ENCODE measurements around the gene PNMA8C. TPM values are rescaled to one million over a fixed set of nuclear protein-coding genes. Genes with fewer than 3 reads are reported as not detected.

The PNMA8C gene
- polyA plus RNA-seq, 1 donor (not counting 4 experiments of a cell fraction or from before 2014, with no cell fraction given) = not detected

DNA sequence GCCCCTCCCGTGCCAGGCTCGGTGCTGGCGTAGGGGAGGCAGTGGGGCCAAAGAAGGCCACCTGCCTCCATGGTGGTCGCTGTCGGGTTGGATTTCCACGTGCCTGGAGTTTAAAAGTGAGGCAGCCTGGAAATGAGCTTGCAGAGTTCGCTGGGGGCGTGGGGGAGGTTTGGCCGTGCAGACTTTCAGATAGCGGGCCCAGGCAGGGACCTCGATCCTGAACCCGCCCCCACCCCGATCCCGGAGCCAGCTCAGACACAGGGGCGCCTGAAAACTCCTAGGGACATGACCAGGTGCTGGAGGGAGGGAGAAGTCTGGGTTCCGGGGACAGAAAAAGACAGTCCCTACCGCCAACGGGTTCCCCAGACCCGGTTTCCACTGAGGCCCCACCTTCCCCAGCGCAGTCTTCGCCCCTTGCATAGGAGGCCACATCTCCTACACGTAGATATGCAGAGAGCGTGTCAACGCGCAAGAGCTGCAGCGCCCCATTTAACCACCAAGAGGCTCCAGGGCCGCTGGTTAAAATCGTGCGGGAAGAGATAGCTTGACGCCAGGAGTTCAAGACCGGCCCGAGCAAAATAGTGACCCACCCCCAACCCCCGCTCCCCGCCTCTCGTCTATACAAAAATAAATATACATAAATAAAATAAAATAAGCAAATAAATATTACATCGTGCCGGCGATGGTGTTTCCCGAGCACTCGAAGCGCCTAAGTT, 23.8 kb downstream of the PNMA8C start:
- Histone ChIP-seq H3K4me1 (ENCODE audit: control insufficient read depth, extremely low read depth, insufficient read depth, low read length) (peaks cover 13% of the 10 kb centered on the region), H3K4me2 (ENCODE audit: control insufficient read depth, extremely low read depth, insufficient read depth, low read depth, low read length) (peak overlapping the region; percentile 48), H3K36me3 (ENCODE audit: control insufficient read depth in 2 of 2, extremely low read depth in 1 of 2, insufficient read depth in 2 of 2, low read length in 2 of 2) (no peaks in the 10 kb centered on the region), H2AFZ (ENCODE audit: control insufficient read depth, low read length) (peak overlapping the region; percentile 83), H4K20me1 (ENCODE audit: control insufficient read depth, extremely low read depth, insufficient read depth, low read length) (no peaks in the 10 kb centered on the region), H3K4me3 (ENCODE audit: control insufficient read depth in 2 of 3, extremely low read depth in 1 of 3, insufficient read depth in 2 of 3, low read depth in 1 of 3, low read length in 3 of 3) (no peak overlapping the region), H3K9me3 (ENCODE audit: control insufficient read depth, low read depth, low read length) (no peaks in the 10 kb centered on the region), H3K27me3 (ENCODE audit: control insufficient read depth, extremely low read depth, insufficient read depth, low read length) (no peaks in the 10 kb centered on the region), H3K79me2 (ENCODE audit: control insufficient read depth, insufficient read depth, low read length) (no peaks in the 10 kb centered on the region), H3K9ac (ENCODE audit: control insufficient read depth, extremely low read depth, insufficient read depth, low read length) (peak overlapping the region; percentile 28), H3K27ac (ENCODE audit: control insufficient read depth, insufficient read depth, low read length) (no peak overlapping the region), H3K9me1 (ENCODE audit: control insufficient read depth, extremely low read depth, insufficient read depth, low read length) (no peaks in the 10 kb centered on the region)
- TF ChIP-seq CTCF (optimal IDR thresholded peaks at IDR 0.05 in 1 of 3, IDR thresholded peaks at IDR 0.05 in 1 of 3, conservative IDR thresholded peaks at IDR 0.05 in 1 of 3; ENCODE audit: extremely low read depth in 1 of 3, insufficient read depth in 2 of 3, low read length in 3 of 3) (no peak), EZH2 (IDR thresholded peaks at IDR 0.05; ENCODE audit: low read length) (no peak)
- DNase-seq (ENCODE audit: low read depth, low spot score) (no peak), FAIRE-seq (no peak)
- dilution Hi-C loops (cut with MboI; ENCODE audit: extremely low pct_ligation_motif_present, low sequenced_read_pairs) = no loop called here

DNA sequence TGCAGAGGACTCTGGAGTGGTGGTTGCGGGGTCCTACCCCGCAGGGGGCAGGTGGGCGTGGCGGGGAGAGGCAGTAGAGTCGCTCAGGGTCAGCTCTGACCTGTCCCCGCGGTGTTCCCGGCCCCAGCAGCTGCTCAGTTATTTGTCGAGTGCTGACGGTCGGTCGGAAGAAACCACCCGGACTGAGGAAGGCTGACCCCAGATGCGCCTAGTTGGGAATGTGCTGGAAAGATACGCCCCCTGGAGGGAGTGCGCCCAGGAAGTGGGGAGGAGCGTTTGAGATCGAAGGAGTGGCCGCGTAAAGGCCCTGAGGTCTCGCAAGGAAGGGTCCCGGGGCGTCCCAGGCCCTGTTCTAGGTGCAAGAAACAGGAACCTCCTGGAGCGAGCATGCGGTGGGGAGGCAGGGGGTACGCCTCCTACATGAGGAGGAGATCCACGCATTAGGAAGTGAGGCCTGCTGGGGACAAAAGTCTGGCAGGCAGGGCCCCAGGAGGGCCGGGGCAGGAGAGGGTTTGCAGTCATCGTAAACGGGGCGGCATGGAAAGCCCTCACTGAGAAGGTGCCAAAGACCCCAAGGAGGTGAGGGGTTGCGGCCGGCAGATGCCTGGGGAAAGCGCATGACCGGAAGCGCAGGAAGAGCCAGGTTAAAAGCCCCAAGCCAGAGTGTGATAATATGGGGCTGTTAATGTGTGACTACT, 24.5 kb downstream of the PNMA8C start:
- peak overlapping the region; percentile 28 for H3K9ac ChIP-seq (ENCODE audit: control insufficient read depth, extremely low read depth, insufficient read depth, low read length)

More for the DNA sequence above, 24.5 kb downstream of the PNMA8C start:
- Histone ChIP-seq H3K9me1 (ENCODE audit: control insufficient read depth, extremely low read depth, insufficient read depth, low read length) (no peaks in the 10 kb centered on the region), H3K27ac (ENCODE audit: control insufficient read depth, insufficient read depth, low read length) (no peak overlapping the region), H4K20me1 (ENCODE audit: control insufficient read depth, extremely low read depth, insufficient read depth, low read length) (no peaks in the 10 kb centered on the region), H3K27me3 (ENCODE audit: control insufficient read depth, extremely low read depth, insufficient read depth, low read length) (no peaks in the 10 kb centered on the region), H3K36me3 (ENCODE audit: control insufficient read depth in 2 of 2, extremely low read depth in 1 of 2, insufficient read depth in 2 of 2, low read length in 2 of 2) (no peaks in the 10 kb centered on the region), H2AFZ (ENCODE audit: control insufficient read depth, low read length) (peak overlapping the region; percentile 83), H3K9me3 (ENCODE audit: control insufficient read depth, low read depth, low read length) (no peaks in the 10 kb centered on the region), H3K79me2 (ENCODE audit: control insufficient read depth, insufficient read depth, low read length) (no peaks in the 10 kb centered on the region), H3K4me1 (ENCODE audit: control insufficient read depth, extremely low read depth, insufficient read depth, low read length) (peaks cover 13% of the 10 kb centered on the region), H3K4me3 (ENCODE audit: control insufficient read depth in 2 of 3, extremely low read depth in 1 of 3, insufficient read depth in 2 of 3, low read depth in 1 of 3, low read length in 3 of 3) (peak overlapping the region in 1 of 3 experiments; percentile 20), H3K4me2 (ENCODE audit: control insufficient read depth, extremely low read depth, insufficient read depth, low read depth, low read length) (peak overlapping the region; percentile 48)
- DNase-seq (ENCODE audit: low read depth, low spot score) (no peak), FAIRE-seq (no peak)
- TF ChIP-seq EZH2 (IDR thresholded peaks at IDR 0.05; ENCODE audit: low read length) (no peak), CTCF (optimal IDR thresholded peaks at IDR 0.05 in 1 of 3, IDR thresholded peaks at IDR 0.05 in 1 of 3, conservative IDR thresholded peaks at IDR 0.05 in 1 of 3; ENCODE audit: extremely low read depth in 1 of 3, insufficient read depth in 2 of 3, low read length in 3 of 3) (peak in 1 of 3 experiments; percentile 45)
- dilution Hi-C loops (cut with MboI; ENCODE audit: extremely low pct_ligation_motif_present, low sequenced_read_pairs) = no loop called here
